Effector memory CD4-positive, alpha-beta T cell (primary cell): Measurements from ENCODE around the gene PDIA5.

Source experiments
- DNase-seq, 3 donors: peaks; one replicate each; pipeline ENCODE4 v3.0.0-alpha.2; 2020
- H3K27ac ChIP-seq: 2 replicates; pipeline ENCODE4 v1.7.0; 2013; ENCODE audit warnings: mild to moderate bottlenecking, low read length, moderate library complexity; ENCODE audit not compliant: insufficient read depth, poor library complexity, severe bottlenecking
- H3K27me3 ChIP-seq: replicated peaks from 2 replicates; pipeline ENCODE4 v1.7.0; 2013; ENCODE audit warnings: mild to moderate bottlenecking, low read length; ENCODE audit not compliant: insufficient read depth, control insufficient read depth, poor library complexity, severe bottlenecking
- H3K36me3 ChIP-seq: 2 replicates; pipeline ENCODE4 v1.7.0; 2013; ENCODE audit warnings: mild to moderate bottlenecking, low read length, moderate library complexity; ENCODE audit not compliant: control insufficient read depth, insufficient read depth
- H3K4me1 ChIP-seq: 2 replicates; pipeline ENCODE4 v1.7.0; 2013; ENCODE audit warnings: low read length, mild to moderate bottlenecking; ENCODE audit not compliant: control insufficient read depth, insufficient read depth, poor library complexity, severe bottlenecking
- H3K4me3 ChIP-seq: 2 replicates; pipeline ENCODE4 v1.7.0; 2013; ENCODE audit warnings: low read length, low read depth, mild to moderate bottlenecking; ENCODE audit not compliant: insufficient read depth, poor library complexity, severe bottlenecking
- H3K9me3 ChIP-seq: 2 replicates; pipeline ENCODE4 v1.7.0; 2013; ENCODE audit warnings: mild to moderate bottlenecking, low read length, moderate library complexity; ENCODE audit not compliant: control insufficient read depth

PDIA5 gene

DNA sequence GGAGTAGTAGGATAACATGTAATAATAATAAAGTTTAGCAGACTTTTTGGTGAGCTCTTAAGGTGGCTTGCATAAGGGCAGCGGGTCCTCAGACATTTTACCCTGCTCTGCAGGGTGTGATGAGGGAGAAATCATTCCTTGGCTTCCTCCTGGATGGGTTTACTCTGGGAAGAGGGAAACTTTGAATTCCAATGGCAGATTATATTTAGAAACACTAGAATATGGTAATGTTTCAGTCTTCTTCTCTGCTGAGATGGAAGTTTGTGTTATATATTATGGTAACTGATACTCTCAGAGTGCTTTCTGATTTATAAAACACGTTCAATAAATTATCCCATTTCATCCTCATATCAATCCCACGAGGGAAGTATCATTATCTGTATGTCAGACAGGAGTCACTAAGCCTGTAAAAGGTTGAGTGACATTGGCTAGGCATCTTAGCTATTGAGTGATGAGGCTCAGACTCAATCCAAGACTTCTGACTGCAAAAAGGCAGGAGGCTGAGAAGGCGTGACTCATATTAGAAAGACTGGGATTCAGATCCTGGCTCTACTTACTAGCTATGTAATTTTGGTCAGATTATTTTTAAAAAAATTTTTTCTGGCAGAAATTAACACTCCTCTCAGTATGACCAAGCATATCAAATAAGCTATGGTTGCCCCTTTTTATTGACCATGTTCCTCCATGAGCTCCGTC, 19.3 kb downstream of the PDIA5 start:
- Histone ChIP-seq H3K27ac (no peak overlapping the region), H3K4me1 (no peaks in the 10 kb centered on the region), H3K4me3 (no peak overlapping the region), H3K36me3 (no peaks in the 10 kb centered on the region), H3K9me3 (no peaks in the 10 kb centered on the region), H3K27me3 (no peaks in the 10 kb centered on the region)
- no peak for DNase-seq

DNA sequence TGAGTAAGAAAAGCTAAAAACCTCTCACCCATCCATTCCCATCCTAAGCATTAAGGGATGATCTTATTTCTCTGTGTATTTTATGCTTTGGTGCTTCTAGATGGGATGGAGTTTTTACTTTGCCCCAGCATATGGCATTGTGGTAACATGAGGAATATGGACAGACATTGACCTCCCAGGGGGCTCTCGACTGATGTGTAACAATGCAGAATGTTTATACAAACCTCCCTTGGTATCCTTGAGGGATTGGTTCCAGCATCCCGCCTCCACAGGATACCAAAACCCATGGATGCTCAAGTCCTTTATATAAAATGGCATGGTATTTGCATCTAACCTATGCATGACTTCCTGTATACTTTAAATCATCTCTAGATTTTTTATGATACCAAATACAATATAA, 21.6 kb downstream of the PDIA5 start:
- no peaks in the 10 kb centered on the region for H3K27me3 ChIP-seq
- no peak for DNase-seq
- H3K9me3 ChIP-seq = no peaks in the 10 kb centered on the region
- no peaks in the 10 kb centered on the region for H3K36me3 ChIP-seq
- no peak overlapping the region for H3K4me3 ChIP-seq
- no peaks in the 10 kb centered on the region for H3K4me1 ChIP-seq
- no peak overlapping the region for H3K27ac ChIP-seq

DNA sequence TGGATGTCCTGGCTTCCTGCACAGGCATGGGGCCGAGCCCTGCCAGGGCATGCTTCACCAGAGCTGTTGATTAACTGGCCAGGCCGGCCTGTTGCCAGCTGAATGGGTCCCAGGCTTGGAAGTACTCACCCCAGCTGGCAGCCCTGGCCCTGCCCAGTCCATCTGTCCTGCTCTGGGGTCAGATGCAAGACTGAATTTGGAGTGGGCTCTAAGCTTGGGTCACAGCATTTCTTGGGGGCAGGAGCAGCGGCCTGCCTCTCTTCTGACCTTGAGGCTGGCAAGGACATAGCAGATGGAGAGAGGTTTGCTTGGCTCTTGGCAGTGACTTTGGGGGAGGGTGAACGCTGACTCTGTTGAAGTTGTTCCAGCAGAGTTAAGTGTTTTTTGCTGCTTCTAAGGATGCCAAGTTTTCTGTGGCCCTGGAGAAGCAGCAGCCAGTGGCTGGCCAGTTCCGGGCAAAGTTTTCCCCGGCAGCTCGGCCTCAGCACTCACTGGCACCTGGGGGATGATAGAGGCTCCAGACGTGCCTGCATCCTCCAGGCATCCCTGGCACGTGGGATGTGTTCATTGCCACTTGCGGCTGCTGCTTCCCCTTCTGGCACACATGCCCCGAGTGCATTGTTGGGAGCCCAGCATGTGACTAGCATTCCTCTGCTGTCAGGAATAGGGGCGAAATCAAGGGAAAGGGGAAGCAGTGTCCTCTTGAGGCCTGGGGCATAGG, 22.9 kb downstream of the PDIA5 start:
- H3K36me3 ChIP-seq = no peaks in the 10 kb centered on the region
- no peaks in the 10 kb centered on the region for H3K4me1 ChIP-seq
- no peaks in the 10 kb centered on the region for H3K9me3 ChIP-seq
- H3K27ac ChIP-seq = no peak overlapping the region
- no peak overlapping the region for H3K4me3 ChIP-seq
- no peaks in the 10 kb centered on the region for H3K27me3 ChIP-seq
- DNase-seq = no peak

DNA sequence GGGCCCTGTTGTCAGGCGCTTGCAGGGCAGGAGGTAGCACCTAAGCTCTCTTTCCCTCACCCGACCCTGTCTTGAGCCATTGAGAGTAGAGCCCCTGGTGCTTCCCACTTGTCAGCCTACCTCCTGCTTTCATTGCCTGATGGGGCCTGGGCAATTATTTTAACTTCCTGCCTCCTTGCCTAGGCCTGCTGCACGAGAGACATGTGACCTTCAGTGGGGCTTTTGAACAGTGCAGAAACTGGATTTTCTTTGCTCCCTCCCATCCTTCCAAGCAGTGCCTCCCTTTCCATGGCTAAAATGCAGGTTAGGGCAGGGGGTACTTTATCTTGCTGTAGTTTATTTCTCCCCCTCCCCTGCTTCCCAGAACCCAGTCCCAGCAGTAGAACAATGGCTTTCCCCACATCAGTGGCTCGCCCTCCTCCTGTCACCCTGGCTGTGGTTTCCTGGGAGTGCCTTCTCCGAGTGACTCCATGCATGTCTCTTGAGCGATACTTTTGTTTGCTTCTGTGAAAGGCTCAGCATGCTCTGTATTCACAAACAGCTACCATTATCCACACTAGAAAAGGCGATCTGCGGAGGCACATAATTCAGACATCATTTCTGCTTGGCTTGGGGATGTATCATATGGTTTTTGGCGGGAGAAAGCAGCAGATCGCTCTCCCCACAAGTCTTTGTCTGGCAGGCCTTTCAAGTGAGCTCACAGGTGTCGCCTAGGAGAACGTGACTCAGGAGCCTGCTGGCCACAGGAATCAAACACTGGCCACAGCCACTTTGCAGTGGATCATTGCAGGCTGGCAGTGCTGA, 24.1 kb downstream of the PDIA5 start:
- Histone ChIP-seq H3K4me1 (no peaks in the 10 kb centered on the region), H3K27me3 (no peaks in the 10 kb centered on the region), H3K27ac (no peak overlapping the region), H3K4me3 (no peak overlapping the region), H3K9me3 (no peaks in the 10 kb centered on the region), H3K36me3 (no peaks in the 10 kb centered on the region)
- DNase-seq = no peak

DNA sequence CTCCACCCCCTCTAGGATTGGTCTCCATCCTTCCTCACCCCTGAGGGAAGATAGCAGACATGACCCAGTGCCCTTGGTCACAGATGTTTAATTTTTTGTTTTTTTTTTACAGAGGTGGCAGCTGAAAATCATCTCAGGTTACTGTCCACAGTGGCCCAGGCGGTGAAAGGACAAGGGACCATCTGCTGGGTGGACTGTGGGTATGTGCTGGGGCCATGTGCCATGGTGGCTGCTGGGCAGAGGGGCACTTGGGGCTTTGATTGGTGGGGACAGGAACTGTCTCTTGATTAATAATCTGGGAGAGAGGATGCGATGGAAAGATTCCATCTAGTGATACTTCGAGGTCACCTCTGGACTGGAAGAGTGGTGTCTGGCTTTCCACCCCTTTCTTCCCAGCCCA, 25.4 kb downstream of the PDIA5 start:
- Histone ChIP-seq H3K9me3 (no peaks in the 10 kb centered on the region), H3K4me3 (no peak overlapping the region), H3K36me3 (no peaks in the 10 kb centered on the region), H3K27ac (no peak overlapping the region), H3K27me3 (no peaks in the 10 kb centered on the region), H3K4me1 (no peaks in the 10 kb centered on the region)
- DNase-seq = no peak

DNA sequence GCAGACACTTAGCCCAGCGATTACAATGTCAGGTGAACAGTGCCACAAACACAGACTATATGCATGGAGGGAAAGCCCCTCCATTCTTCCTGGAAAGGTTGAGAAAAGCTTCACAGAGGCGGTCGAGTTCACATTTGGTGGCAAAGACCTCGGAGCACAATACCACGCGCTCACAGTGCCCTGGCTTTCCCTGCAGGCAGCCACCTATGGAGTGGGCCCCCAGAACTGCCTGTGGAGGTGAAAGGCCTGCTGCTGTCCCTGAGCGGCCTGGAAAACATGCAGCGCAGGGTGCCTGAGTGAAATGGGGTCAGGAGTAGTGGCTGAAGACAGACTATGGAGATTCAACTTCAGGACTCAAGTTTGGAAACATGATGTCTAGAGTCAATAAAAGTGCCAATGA, 26.9 kb downstream of the PDIA5 start:
- no peak overlapping the region for H3K27ac ChIP-seq
- H3K4me1 ChIP-seq = no peaks in the 10 kb centered on the region
- H3K27me3 ChIP-seq = no peaks in the 10 kb centered on the region
- H3K36me3 ChIP-seq = no peaks in the 10 kb centered on the region
- no peaks in the 10 kb centered on the region for H3K9me3 ChIP-seq
- no peak overlapping the region for H3K4me3 ChIP-seq
- no peak for DNase-seq

DNA sequence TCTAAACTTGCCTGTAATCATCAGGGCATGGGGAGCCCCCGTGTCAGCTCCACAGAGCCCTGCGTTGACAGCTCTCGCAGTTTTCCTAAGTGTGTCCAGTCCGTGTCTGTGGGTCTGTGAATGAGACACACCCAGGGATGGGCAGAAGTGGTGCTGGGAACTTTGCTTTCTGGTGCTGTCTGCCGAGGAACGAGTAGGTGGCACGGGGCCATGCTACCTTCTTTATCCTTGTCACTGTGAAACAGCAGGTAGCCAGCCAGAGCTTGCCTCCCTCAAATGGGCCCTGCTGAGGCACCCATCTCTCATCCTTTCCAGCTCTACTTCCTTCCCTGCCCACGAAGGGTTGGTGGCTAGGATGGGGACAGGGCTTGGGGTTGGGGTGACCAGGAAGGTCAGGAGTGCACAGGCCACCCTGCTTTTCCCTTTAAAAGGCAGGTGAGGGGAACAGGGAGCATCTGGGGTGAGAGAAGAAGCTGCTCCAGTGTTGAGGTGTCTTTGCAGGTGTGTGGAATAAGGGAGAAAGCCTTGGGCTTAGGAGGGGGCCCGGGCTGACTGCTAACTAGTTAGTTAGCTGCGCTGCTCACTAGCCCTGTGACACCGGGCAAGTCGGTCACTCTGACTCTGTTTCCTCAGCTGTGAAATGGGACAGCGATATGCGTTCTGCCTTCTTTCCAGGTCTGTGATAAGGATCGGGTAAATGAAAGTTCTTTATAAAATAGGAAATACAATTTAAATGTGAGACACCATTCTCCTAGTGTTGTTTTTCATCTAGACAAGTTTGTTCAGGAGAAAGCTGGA, 27.9 kb downstream of the PDIA5 start:
- H3K36me3 ChIP-seq = no peaks in the 10 kb centered on the region

DNA sequence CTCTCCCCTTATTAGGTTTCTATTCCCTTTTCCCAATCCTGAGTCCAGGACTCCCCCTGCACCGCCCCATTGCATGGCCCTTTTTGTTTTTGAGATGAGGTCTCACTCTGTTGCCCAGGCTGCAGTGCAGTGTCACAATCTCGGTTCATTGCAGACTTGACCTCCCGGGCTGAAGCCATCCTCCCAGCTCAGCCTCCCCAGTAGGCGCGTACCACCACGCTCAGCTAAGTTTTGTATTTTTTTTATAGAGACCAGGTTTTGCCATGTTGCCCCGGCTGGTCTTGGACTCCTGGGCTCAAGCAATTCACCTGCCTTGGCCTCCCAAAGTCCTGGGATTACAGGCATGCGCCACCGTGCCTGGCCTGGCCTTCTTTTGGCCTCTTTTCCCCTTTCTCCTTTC, 29.3 kb downstream of the PDIA5 start:
- H3K4me3 ChIP-seq = no peak overlapping the region
- no peak overlapping the region for H3K27ac ChIP-seq
- no peaks in the 10 kb centered on the region for H3K9me3 ChIP-seq
- no peak for DNase-seq
- no peaks in the 10 kb centered on the region for H3K36me3 ChIP-seq
- H3K27me3 ChIP-seq = no peaks in the 10 kb centered on the region
- no peaks in the 10 kb centered on the region for H3K4me1 ChIP-seq

More for the DNA sequence above, 27.9 kb downstream of the PDIA5 start:
- H3K27ac ChIP-seq = no peak overlapping the region
- H3K27me3 ChIP-seq = no peaks in the 10 kb centered on the region
- no peaks in the 10 kb centered on the region for H3K4me1 ChIP-seq
- H3K4me3 ChIP-seq = no peak overlapping the region
- no peaks in the 10 kb centered on the region for H3K9me3 ChIP-seq
- DNase-seq = no peak

DNA sequence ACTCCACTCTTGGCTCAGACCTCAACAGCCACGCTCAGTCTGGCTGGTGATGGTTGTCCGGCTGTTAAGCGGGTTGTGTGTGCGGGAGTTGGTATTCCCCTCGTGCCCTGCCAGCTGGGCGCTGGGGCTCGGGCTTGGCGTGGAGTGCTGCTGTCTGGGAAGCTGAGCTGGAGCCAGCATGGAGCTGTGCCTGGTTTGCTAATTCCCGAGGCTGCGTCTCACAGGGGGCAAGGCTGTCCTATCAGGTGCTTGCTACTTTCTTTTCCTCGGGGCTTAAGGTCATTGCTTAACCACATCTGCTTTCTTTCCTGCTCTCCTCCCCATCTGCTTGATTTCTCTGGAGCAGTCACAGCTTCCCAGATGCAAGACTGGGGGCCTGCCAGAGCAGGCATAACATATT, 29.9 kb downstream of the PDIA5 start:
- Histone ChIP-seq H3K36me3 (no peaks in the 10 kb centered on the region), H3K4me1 (no peaks in the 10 kb centered on the region), H3K9me3 (no peaks in the 10 kb centered on the region), H3K4me3 (no peak overlapping the region), H3K27me3 (no peaks in the 10 kb centered on the region), H3K27ac (no peak overlapping the region)
- DNase-seq = no peak
